LNCaP clone FGC (cell line): Measurements from ENCODE around the gene TBC1D14.
A peak's percentile ranks its signal among the peaks of the same experiment; 100 is the strongest.

Experiments used
- DNase-seq: peaks from one replicate; pipeline ENCODE4 v3.0.0-alpha.2; 2011; ENCODE audit warnings: low read depth
- H3K4me3 ChIP-seq: 2 replicates; pipeline ENCODE4 v1.5.1; 2011; ENCODE audit warnings: mild to moderate bottlenecking, low read depth, low read length, control low read depth
- TF ChIP-seq, protein P1 (sequence below): IDR thresholded peaks from 2 replicates; pipeline ENCODE4 v1.5.1; 2012; ENCODE audit warnings: mild to moderate bottlenecking; ENCODE audit not compliant: control insufficient read depth, insufficient read depth; ENCODE audit errors: extremely low read depth

TBC1D14 gene

DNA sequence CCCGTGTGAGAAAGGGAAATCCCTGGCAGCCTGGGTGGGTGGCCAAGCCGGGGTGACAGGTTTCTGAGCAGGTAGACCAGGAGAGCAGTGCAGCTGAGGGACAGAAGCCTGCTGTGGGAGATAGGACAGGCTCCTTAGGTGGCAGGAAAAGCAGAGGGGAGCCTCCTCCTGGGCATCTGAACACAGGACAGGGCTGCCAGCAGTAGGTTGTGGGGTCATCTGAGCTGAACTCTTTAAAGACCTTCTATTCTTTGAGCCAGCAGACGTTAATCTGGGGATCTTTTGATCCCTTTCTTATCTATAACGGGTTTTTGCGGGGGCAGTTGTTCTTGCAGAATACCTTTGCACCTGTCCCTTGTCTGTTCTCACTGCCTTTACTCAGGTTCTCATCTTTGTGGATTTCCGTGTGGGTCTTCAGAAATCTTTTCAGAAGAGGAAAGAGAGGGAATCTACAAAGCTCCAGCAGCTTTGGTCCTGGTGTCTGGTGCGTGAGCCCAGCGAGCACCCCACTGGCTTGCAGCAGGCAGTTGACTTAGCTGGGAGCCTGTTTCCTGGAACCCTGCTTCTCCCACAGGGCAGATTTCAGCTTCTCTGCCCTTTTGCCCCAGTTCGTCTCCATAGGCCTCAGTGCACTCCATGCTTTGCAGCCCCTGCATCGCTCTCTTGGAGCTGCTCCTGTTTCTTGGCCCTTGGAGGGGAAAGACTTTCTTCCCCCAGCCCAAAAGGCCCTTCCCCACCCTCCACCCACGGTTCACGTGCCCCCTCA, 97.7 kb downstream of the TBC1D14 start:
- H3K4me3 ChIP-seq: no peak overlapping the region
- TF ChIP-seq, protein P1, sequence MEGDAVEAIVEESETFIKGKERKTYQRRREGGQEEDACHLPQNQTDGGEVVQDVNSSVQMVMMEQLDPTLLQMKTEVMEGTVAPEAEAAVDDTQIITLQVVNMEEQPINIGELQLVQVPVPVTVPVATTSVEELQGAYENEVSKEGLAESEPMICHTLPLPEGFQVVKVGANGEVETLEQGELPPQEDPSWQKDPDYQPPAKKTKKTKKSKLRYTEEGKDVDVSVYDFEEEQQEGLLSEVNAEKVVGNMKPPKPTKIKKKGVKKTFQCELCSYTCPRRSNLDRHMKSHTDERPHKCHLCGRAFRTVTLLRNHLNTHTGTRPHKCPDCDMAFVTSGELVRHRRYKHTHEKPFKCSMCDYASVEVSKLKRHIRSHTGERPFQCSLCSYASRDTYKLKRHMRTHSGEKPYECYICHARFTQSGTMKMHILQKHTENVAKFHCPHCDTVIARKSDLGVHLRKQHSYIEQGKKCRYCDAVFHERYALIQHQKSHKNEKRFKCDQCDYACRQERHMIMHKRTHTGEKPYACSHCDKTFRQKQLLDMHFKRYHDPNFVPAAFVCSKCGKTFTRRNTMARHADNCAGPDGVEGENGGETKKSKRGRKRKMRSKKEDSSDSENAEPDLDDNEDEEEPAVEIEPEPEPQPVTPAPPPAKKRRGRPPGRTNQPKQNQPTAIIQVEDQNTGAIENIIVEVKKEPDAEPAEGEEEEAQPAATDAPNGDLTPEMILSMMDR: no peak
- DNase-seq: no peak

DNA sequence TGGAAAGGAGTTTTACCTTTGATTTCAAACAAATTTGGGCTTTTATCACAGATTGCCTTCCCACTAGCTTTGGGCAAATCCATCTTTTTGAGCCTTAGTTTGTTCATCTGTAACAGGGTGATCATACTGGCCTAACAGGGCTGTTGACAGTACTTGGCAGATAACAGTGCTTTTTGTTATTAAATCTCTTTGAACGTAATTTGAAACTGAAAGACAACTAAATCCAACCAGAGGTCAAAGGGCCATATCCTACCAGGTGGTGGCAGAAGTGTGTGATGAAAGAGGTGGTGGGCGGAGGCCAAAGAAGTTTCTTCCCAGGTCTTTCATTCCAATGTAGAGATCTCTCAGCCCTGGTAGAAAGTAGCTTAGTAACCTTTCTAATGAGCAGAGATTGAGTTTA, 98.3 kb downstream of the TBC1D14 start:
- peak; percentile 23 for DNase-seq
- TF ChIP-seq, protein P1: no peak
- no peak overlapping the region for H3K4me3 ChIP-seq

DNA sequence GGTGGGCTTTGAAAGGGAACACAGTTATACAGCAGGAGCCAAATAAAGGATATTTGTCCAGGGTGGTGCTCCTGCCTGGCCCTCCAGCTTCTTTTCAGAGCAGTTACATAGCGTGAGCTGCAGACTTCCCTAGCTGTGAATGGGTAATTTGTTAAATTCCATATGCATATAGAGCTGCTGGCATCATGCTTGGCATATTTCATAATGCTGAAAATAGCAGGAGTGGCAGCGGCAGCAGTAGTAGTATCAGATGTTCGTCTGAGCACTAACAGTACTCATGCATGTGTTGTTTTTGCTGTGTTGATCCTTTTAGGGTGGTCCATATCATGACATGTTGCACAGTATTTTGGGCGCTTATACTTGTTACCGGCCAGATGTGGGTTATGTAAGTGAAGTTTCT, 99.9 kb downstream of the TBC1D14 start:
- no peak overlapping the region for H3K4me3 ChIP-seq
- DNase-seq: no peak
- TF ChIP-seq, protein P1: no peak

GRCh38 chr4:7013175-7013574, 103.5 kb downstream of the TBC1D14 start:
- no peak for DNase-seq
- TF ChIP-seq, protein P1: no peak
- no peak overlapping the region for H3K4me3 ChIP-seq

GRCh38 chr4:7014815-7015214, 105.2 kb downstream of the TBC1D14 start:
- no peak for DNase-seq
- TF ChIP-seq, protein P1: no peak
- no peak overlapping the region for H3K4me3 ChIP-seq

- TF ChIP-seq, protein P1: no peak
- no peak for DNase-seq
These were observed 105.9 kb downstream of the TBC1D14 start for GRCh38 chr4:7015383-7016035.

More at GRCh38 chr4:7015383-7016035, 105.9 kb downstream of the TBC1D14 start:
- H3K4me3 ChIP-seq: no peak overlapping the region
